NCI-H2227 treated with DMSO at 0.1 percent for 48 hours (cell line): ENCODE measurements around the gene ITGA2B.
A peak's percentile ranks its signal among the peaks of the same experiment; 100 is the strongest.
"Not testable (repeated sequence)": the region's sequence is repeated elsewhere in the genome, so short reads cannot be mapped to it uniquely, and the experiment has no call there.

Experiments
- DNase-seq: peaks from one replicate; lab custom pipeline; 2025; lab: John Stamatoyannopoulos, UW

ITGA2B gene

GRCh38 chr17:44390250-44390870, 911 bp upstream of the ITGA2B start:
- DNase-seq = no peak

- DNase-seq = no peak
Measured at GRCh38 chr17:44389723-44390202, 314 bp upstream of the ITGA2B start.

GRCh38 chr17:44387804-44388203, 1.6 kb downstream of the ITGA2B start:
- DNase-seq = no peak

GRCh38 chr17:44386182-44386525, 3.3 kb downstream of the ITGA2B start:
- DNase-seq = no peak

- peak; percentile 82 for DNase-seq
Measured at GRCh38 chr17:44385287-44386181, 3.9 kb downstream of the ITGA2B start.

- no peak for DNase-seq
Measured at GRCh38 chr17:44384823-44385286, 4.6 kb downstream of the ITGA2B start.

GRCh38 chr17:44384281-44384822, 5.1 kb downstream of the ITGA2B start:
- no peak for DNase-seq

- no peak for DNase-seq
Measured at GRCh38 chr17:44383861-44384260, 5.6 kb downstream of the ITGA2B start.

GRCh38 chr17:44383363-44383762, 6.1 kb downstream of the ITGA2B start:
- DNase-seq = no peak

- DNase-seq = no peak
Measured at GRCh38 chr17:44382917-44383316, 6.5 kb downstream of the ITGA2B start.

GRCh38 chr17:44381810-44382305, 7.6 kb downstream of the ITGA2B start:
- no peak for DNase-seq

- DNase-seq = no peak
Measured at GRCh38 chr17:44380767-44381166, 8.7 kb downstream of the ITGA2B start.

- no peak for DNase-seq
Measured at GRCh38 chr17:44379887-44380286, 9.6 kb downstream of the ITGA2B start.

GRCh38 chr17:44378171-44378705, 11.2 kb downstream of the ITGA2B start:
- DNase-seq = no peak

- DNase-seq = no peak
Measured at GRCh38 chr17:44376779-44377178, 12.7 kb downstream of the ITGA2B start.

GRCh38 chr17:44376124-44376523, 13.3 kb downstream of the ITGA2B start:
- DNase-seq = no peak

- no peak for DNase-seq
Measured at GRCh38 chr17:44375196-44376017, 14.0 kb downstream of the ITGA2B start.

- no peak for DNase-seq
Measured at GRCh38 chr17:44374306-44375195, 14.9 kb downstream of the ITGA2B start.

GRCh38 chr17:44372036-44372435, 17.4 kb downstream of the ITGA2B start:
- no peak for DNase-seq

- DNase-seq = not testable (repeated sequence)
Measured at GRCh38 chr17:44369414-44370023, 19.9 kb downstream of the ITGA2B start.
